Endothelial cell (in vitro differentiated cells): ENCODE data around the gene CAPZA3. TPM values are rescaled to one million over a fixed set of nuclear protein-coding genes. Genes with fewer than 3 reads are reported as not detected.
A peak's percentile ranks its signal among the peaks of the same experiment; 100 is the strongest.

Source experiments
- DNase-seq: peaks from one replicate; pipeline ENCODE4 v3.0.0; 2021; ENCODE audit warnings: low spot score
- H3K27ac Mint-ChIP-seq: one replicate; pipeline ENCODE4 v1.8.0; 2021; ENCODE audit warnings: mixed read lengths, inconsistent platforms; ENCODE audit not compliant: unreplicated experiment
- H3K27me3 Mint-ChIP-seq: one replicate; pipeline ENCODE4 v1.8.0; 2021; ENCODE audit warnings: mild to moderate bottlenecking, moderate library complexity, mixed read lengths, inconsistent platforms; ENCODE audit not compliant: unreplicated experiment
- H3K36me3 Mint-ChIP-seq: one replicate; pipeline ENCODE4 v1.8.0; 2021; ENCODE audit warnings: mild to moderate bottlenecking, low read depth, mixed read lengths, inconsistent platforms; ENCODE audit not compliant: unreplicated experiment
- H3K4me1 Mint-ChIP-seq: one replicate; pipeline ENCODE4 v1.8.0; 2021; ENCODE audit warnings: mild to moderate bottlenecking, mixed read lengths, inconsistent platforms; ENCODE audit not compliant: unreplicated experiment
- H3K4me3 Mint-ChIP-seq: one replicate; pipeline ENCODE4 v1.8.0; 2021; ENCODE audit warnings: mild to moderate bottlenecking, mixed read lengths, inconsistent platforms; ENCODE audit not compliant: unreplicated experiment
- H3K9me3 Mint-ChIP-seq: one replicate; pipeline ENCODE4 v1.8.0; 2021; ENCODE audit warnings: mixed read lengths, inconsistent platforms; ENCODE audit not compliant: unreplicated experiment
- CTCF ChIP-seq: fragments of 200-600 bp; sonication (generic); IDR thresholded peaks from one replicate; pipeline ENCODE4 v1.5.0; 2021; ENCODE audit warnings: antibody characterized with exemption; ENCODE audit not compliant: unreplicated experiment
- total RNA-seq: library from RNA; stranded (reverse); fragmentation: NEBNext Ultra II Directional; extraction: Animal tissue kit (Norgen Biotek cat#: 25700); gene quantifications from one replicate; pipeline ENCODE4 v1.2.1, GENCODE V29; 2021; ENCODE audit not compliant: unreplicated experiment

CAPZA3 gene
- total RNA-seq, 1 donor from 2014 or later, result not detected

- no peak overlapping the region for H3K4me3 Mint-ChIP-seq
- DNase-seq, result no peak
- H3K9me3 Mint-ChIP-seq, result no peaks in the 10 kb centered on the region
- no peaks in the 10 kb centered on the region for H3K36me3 Mint-ChIP-seq
- H3K4me1 Mint-ChIP-seq, result no peaks in the 10 kb centered on the region
- no peak for TF ChIP-seq CTCF
- no peaks in the 10 kb centered on the region for H3K27me3 Mint-ChIP-seq
- no peak overlapping the region for H3K27ac Mint-ChIP-seq
Observed at GRCh38 chr12:18731156-18731555, 6.8 kb upstream of the CAPZA3 start.

- no peaks in the 10 kb centered on the region for H3K9me3 Mint-ChIP-seq
- peaks cover 7% of the 10 kb centered on the region for H3K27me3 Mint-ChIP-seq
- H3K4me1 Mint-ChIP-seq, result peaks cover 36% of the 10 kb centered on the region
- no peak overlapping the region for H3K4me3 Mint-ChIP-seq
- no peak overlapping the region for H3K27ac Mint-ChIP-seq
- no peaks in the 10 kb centered on the region for H3K36me3 Mint-ChIP-seq
- no peak for TF ChIP-seq CTCF
- no peak for DNase-seq
Observed at GRCh38 chr12:18747895-18748294, 10.0 kb downstream of the CAPZA3 start.

GRCh38 chr12:18749386-18749957 lies 11.6 kb downstream of the CAPZA3 start:
- Mint-ChIP-seq H3K4me3 (no peak overlapping the region), H3K9me3 (no peaks in the 10 kb centered on the region), H3K4me1 (peaks cover 50% of the 10 kb centered on the region)

GRCh38 chr12:18750085-18750484 lies 12.2 kb downstream of the CAPZA3 start:
- H3K4me3 Mint-ChIP-seq, result no peak overlapping the region
- no peaks in the 10 kb centered on the region for H3K9me3 Mint-ChIP-seq
- no peaks in the 10 kb centered on the region for H3K36me3 Mint-ChIP-seq
- no peak for TF ChIP-seq CTCF
- H3K27me3 Mint-ChIP-seq, result peaks cover 6% of the 10 kb centered on the region
- DNase-seq, result no peak
- no peak overlapping the region for H3K27ac Mint-ChIP-seq
- peaks cover 51% of the 10 kb centered on the region for H3K4me1 Mint-ChIP-seq

More at GRCh38 chr12:18749386-18749957, 11.6 kb downstream of the CAPZA3 start:
- peaks cover 6% of the 10 kb centered on the region for H3K27me3 Mint-ChIP-seq
- H3K27ac Mint-ChIP-seq, result no peak overlapping the region
- no peaks in the 10 kb centered on the region for H3K36me3 Mint-ChIP-seq
- no peak for DNase-seq
- TF ChIP-seq CTCF, result no peak

- no peaks in the 10 kb centered on the region for H3K36me3 Mint-ChIP-seq
- H3K4me3 Mint-ChIP-seq, result no peak overlapping the region
- H3K27ac Mint-ChIP-seq, result peak overlapping the region; percentile 86
- no peak for DNase-seq
- peaks cover 4% of the 10 kb centered on the region for H3K27me3 Mint-ChIP-seq
- peaks cover 51% of the 10 kb centered on the region for H3K4me1 Mint-ChIP-seq
- TF ChIP-seq CTCF, result no peak
- no peaks in the 10 kb centered on the region for H3K9me3 Mint-ChIP-seq
Observed at GRCh38 chr12:18751866-18752265, 13.9 kb downstream of the CAPZA3 start.
